DND-41 (cell line): Measurements from ENCODE around the gene CNTNAP5.

ENCODE experiments used
- ATAC-seq: fragments of 200-7000 bp; cut with Tn5 transposase; 3 replicates; pipeline ENCODE4 v1.9.1; 2021; ENCODE audit warnings: low read depth; ENCODE audit not compliant: insufficient read depth
- DNase-seq: peaks from one replicate; pipeline ENCODE4 v3.0.0-alpha.2; 2020
- H2AFZ ChIP-seq: 2 replicates; pipeline ENCODE4 v1.6.0; 2012; ENCODE audit warnings: low read depth, low read length
- H3K27ac ChIP-seq: 2 replicates; pipeline ENCODE4 v1.5.1; 2012; ENCODE audit warnings: low read length, inconsistent platforms
- H3K27me3 ChIP-seq: fragments of 200-600 bp; sonication (generic); 2 replicates; pipeline ENCODE4 v1.6.0; 2012; ENCODE audit warnings: low read length, mild to moderate bottlenecking, inconsistent platforms; ENCODE audit not compliant: insufficient read depth, poor library complexity
- H3K36me3 ChIP-seq: 2 replicates; pipeline ENCODE4 v1.5.1; 2012; ENCODE audit warnings: low read length, inconsistent platforms; ENCODE audit not compliant: insufficient read depth
- H3K4me1 ChIP-seq: 2 replicates; pipeline ENCODE4 v1.5.1; 2012; ENCODE audit warnings: mild to moderate bottlenecking, low read length; ENCODE audit not compliant: insufficient read depth
- H3K4me2 ChIP-seq: 2 replicates; pipeline ENCODE4 v1.6.0; 2012; ENCODE audit warnings: mild to moderate bottlenecking, moderate library complexity, low read length, inconsistent platforms; ENCODE audit not compliant: insufficient read depth
- H3K4me3 ChIP-seq, 2 experiments: fragments of 200-600 bp in 1 of 2; shearing (Covaris generic) in 1 of 2; 2 replicates each; pipeline ENCODE4 v1.5.1; 2012 to 2016; ENCODE audit warnings: inconsistent platforms in 2 of 2, low read length in 2 of 2, mild to moderate bottlenecking in 2 of 2, low read depth in 1 of 2, moderate library complexity in 1 of 2
- H3K79me2 ChIP-seq: 2 replicates; pipeline ENCODE4 v1.6.0; 2012; ENCODE audit warnings: low read length, inconsistent platforms; ENCODE audit not compliant: insufficient read depth
- H3K9ac ChIP-seq: 2 replicates; pipeline ENCODE4 v1.6.0; 2012; ENCODE audit warnings: low read depth, mild to moderate bottlenecking, inconsistent platforms, low read length, moderate library complexity
- H3K9me3 ChIP-seq: 2 replicates; pipeline ENCODE4 v1.5.1; 2012; ENCODE audit warnings: low read length, moderate library complexity, mild to moderate bottlenecking, inconsistent platforms; ENCODE audit not compliant: insufficient read depth, severe bottlenecking
- H4K20me1 ChIP-seq: 2 replicates; pipeline ENCODE4 v1.6.0; 2012; ENCODE audit warnings: low read length; ENCODE audit not compliant: insufficient read depth
- EZH2 ChIP-seq: IDR thresholded peaks from 3 replicates; pipeline ENCODE4 v1.6.1; 2012; ENCODE audit warnings: borderline replicate concordance, low read depth, mild to moderate bottlenecking, moderate library complexity, low read length, inconsistent platforms; ENCODE audit not compliant: severe bottlenecking
- TF ChIP-seq, protein P1 (sequence below): IDR thresholded peaks from 2 replicates; pipeline ENCODE4 v1.5.1; 2012; ENCODE audit warnings: borderline replicate concordance, low read length, moderate library complexity, mild to moderate bottlenecking; ENCODE audit not compliant: poor library complexity, severe bottlenecking; ENCODE audit errors: extremely low read depth

CNTNAP5 gene

DNA sequence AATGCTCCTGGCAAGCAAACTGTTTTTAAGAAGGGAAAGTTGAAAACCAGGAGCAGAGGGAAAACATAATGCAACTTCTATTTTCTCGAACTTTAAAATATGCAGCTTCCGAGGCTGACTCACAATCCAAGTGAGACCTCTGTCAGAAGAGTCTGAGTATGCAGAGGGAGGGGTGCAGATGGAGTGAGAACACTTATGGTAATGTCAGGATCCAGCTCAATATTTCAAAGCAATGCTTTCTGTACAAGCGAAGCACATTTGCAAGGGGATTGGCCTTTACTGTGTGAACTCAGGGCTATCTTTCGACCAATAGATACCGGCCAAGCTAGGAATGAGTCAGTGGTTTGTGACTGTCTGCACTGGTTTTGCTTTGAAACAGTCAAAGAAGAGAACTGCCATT, 242.7 kb downstream of the CNTNAP5 start:
- no peak for DNase-seq
- ATAC-seq, result no peak
- no peak overlapping the region for H3K4me3 ChIP-seq
- H3K9ac ChIP-seq, result no peak overlapping the region
- H3K9me3 ChIP-seq, result no peaks in the 10 kb centered on the region
- no peaks in the 10 kb centered on the region for H3K4me1 ChIP-seq
- no peak overlapping the region for H2AFZ ChIP-seq
- H3K27ac ChIP-seq, result no peak overlapping the region
- H3K4me2 ChIP-seq, result no peak overlapping the region
- no peaks in the 10 kb centered on the region for H3K36me3 ChIP-seq
- no peaks in the 10 kb centered on the region for H4K20me1 ChIP-seq
- no peaks in the 10 kb centered on the region for H3K79me2 ChIP-seq
- TF ChIP-seq EZH2, result no peak
- TF ChIP-seq, protein P1, sequence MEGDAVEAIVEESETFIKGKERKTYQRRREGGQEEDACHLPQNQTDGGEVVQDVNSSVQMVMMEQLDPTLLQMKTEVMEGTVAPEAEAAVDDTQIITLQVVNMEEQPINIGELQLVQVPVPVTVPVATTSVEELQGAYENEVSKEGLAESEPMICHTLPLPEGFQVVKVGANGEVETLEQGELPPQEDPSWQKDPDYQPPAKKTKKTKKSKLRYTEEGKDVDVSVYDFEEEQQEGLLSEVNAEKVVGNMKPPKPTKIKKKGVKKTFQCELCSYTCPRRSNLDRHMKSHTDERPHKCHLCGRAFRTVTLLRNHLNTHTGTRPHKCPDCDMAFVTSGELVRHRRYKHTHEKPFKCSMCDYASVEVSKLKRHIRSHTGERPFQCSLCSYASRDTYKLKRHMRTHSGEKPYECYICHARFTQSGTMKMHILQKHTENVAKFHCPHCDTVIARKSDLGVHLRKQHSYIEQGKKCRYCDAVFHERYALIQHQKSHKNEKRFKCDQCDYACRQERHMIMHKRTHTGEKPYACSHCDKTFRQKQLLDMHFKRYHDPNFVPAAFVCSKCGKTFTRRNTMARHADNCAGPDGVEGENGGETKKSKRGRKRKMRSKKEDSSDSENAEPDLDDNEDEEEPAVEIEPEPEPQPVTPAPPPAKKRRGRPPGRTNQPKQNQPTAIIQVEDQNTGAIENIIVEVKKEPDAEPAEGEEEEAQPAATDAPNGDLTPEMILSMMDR, result no peak
- H3K27me3 ChIP-seq, result no peaks in the 10 kb centered on the region

DNA sequence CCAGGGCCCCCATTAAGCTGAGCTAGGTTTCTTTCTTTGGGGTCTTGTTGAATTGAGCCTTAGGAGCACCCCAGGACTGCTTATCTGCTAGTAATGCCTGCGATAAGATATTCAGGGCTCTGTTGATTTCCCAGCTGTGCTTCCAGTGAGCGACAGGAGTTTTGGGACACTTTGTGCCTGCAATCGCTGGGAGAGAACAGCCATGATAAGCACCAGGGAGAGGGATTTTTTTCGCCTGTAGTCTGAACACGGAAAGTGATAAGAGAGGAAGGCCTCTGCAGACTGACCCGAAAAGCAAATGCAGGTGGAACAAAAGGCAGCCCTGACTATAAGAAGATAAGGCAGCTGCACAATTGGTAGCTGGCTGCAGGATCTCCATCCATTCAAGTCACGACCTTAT, 244.3 kb downstream of the CNTNAP5 start:
- ATAC-seq (no peak), DNase-seq (no peak)
- no peaks in the 10 kb centered on the region for H3K79me2 ChIP-seq
- no peak overlapping the region for H2AFZ ChIP-seq
- no peaks in the 10 kb centered on the region for H3K27me3 ChIP-seq
- no peaks in the 10 kb centered on the region for H4K20me1 ChIP-seq
- no peak overlapping the region for H3K27ac ChIP-seq
- H3K36me3 ChIP-seq, result no peaks in the 10 kb centered on the region
- H3K4me2 ChIP-seq, result no peak overlapping the region
- TF ChIP-seq, protein P1, result no peak
- TF ChIP-seq EZH2, result no peak
- no peaks in the 10 kb centered on the region for H3K9me3 ChIP-seq
- H3K4me1 ChIP-seq, result no peaks in the 10 kb centered on the region
- H3K9ac ChIP-seq, result no peak overlapping the region
- no peak overlapping the region for H3K4me3 ChIP-seq

DNA sequence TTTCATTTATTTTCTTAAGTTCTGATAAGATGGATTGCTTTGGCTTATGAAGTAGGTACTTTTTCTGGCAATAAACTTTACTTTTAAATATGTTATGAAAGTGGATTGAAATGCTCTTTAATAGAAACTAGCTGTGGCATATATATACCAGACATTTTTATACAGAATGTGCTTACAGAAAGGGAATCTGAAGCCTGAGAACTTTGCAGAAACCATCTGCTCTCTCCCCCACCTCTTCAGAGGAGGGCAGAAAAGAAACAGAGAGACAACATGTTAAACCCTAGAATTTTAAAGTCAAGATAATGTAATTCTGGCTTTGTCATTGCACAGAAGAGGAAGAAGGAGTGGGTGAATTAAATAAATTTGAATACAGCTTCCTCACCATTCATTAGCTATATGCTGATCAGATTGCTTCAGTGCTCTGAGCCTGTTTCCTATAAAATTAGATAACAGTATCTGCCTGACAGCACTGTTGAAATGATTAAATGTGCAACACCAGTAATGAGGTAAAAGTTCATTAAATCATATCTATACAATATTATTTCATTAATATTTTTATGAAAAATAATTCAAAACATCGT, 247.3 kb downstream of the CNTNAP5 start:
- H3K79me2 ChIP-seq, result no peaks in the 10 kb centered on the region
- no peak overlapping the region for H3K4me2 ChIP-seq
- H3K27ac ChIP-seq, result no peak overlapping the region
- no peaks in the 10 kb centered on the region for H3K9me3 ChIP-seq
- H3K36me3 ChIP-seq, result no peaks in the 10 kb centered on the region
- H2AFZ ChIP-seq, result no peak overlapping the region
- DNase-seq (no peak), ATAC-seq (no peak)
- H3K4me1 ChIP-seq, result no peaks in the 10 kb centered on the region
- H3K9ac ChIP-seq, result no peak overlapping the region
- TF ChIP-seq, protein P1, result no peak
- no peak for TF ChIP-seq EZH2
- no peaks in the 10 kb centered on the region for H4K20me1 ChIP-seq
- H3K27me3 ChIP-seq, result no peaks in the 10 kb centered on the region
- H3K4me3 ChIP-seq, result no peak overlapping the region

DNA sequence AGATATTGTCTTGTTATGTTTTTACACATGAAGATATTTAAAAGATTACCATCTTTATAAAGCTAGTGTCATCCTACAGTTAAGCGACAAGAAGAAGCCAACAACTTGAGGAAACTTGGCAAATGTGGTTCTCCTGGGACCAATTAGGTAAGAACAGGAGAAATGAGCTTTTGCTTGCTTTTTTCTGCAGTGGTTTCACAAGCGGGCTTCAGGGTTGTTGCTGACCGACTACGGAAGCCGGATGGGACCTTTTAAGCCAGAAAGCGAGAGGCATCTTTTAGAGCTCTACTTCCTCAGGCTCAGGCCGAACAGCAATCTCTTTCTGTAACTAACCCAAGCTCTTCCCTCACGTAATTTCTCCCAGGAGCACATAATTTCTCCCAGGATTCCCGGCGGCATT, 256.5 kb downstream of the CNTNAP5 start:
- Histone ChIP-seq H3K4me1 (no peaks in the 10 kb centered on the region), H3K27ac (no peak overlapping the region), H3K9ac (no peak overlapping the region), H3K27me3 (no peaks in the 10 kb centered on the region), H3K9me3 (no peaks in the 10 kb centered on the region), H2AFZ (no peak overlapping the region), H3K79me2 (no peaks in the 10 kb centered on the region), H4K20me1 (no peaks in the 10 kb centered on the region), H3K4me3 (no peak overlapping the region), H3K4me2 (no peak overlapping the region), H3K36me3 (no peaks in the 10 kb centered on the region)
- no peak for TF ChIP-seq EZH2
- TF ChIP-seq, protein P1, result no peak
- no peak for ATAC-seq
- DNase-seq, result no peak
